Measurements from ENCODE around the gene RFX4.

RFX4 gene

DNA sequence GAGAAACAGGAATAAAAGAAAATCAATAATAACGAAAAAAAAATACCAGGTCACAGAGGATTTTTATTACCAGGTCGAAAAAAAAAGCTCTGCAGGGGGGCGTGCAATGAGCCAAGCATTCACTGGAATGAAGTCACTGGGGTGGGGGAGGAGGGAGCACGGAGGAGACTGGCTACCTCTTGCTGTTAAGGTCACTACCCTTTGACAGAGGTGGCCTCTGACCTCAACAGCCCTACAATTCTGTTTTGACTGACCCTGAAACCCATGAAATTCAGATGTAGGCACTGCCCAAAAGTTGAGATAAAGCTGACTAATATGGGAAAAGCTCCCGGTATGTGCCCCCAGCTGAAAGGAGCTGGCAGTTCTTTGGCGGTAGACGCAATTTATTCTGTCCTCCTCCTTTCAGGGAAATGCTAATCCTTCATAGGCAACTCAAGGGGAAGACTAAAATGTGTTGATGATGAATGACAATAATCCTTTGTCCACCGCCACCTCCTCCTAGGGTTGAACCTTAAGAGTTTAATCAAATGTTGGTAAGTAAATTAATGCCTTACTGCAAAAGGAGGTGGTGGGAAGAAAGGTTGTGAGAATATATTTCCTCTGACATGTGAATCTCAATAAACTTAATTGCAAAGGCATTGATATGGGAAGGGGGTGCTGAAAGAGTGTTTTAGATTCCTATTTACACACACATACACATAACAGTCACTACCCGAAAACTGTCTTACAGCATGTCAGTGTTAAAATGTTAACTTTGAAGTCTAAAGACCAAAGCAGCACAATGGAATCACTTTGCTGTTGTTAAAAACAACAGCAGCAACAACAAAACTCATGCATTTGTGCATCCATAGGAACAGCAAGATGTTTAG is 185.4 kb downstream of the RFX4 start:
- DNase-seq, result peak; percentile 29

- DNase-seq, result peak; percentile 67
Measured at GRCh38 chr12:106769078-106769477, 186.3 kb downstream of the RFX4 start.

- no peak for DNase-seq
Measured at GRCh38 chr12:106769546-106769945, 186.7 kb downstream of the RFX4 start.

- no peak for DNase-seq
Measured at GRCh38 chr12:106771425-106771824, 188.6 kb downstream of the RFX4 start.

- DNase-seq, result no peak
Measured at GRCh38 chr12:106773286-106774004, 190.6 kb downstream of the RFX4 start.

GRCh38 chr12:106774005-106774807 is 191.4 kb downstream of the RFX4 start, which contains the start of gene RIC8B:
RIC8B (plus strand) TSS chr12:106774682; CDS start chr12:106774746, 64 bp downstream.
- DNase-seq, result peak; percentile 99

DNA sequence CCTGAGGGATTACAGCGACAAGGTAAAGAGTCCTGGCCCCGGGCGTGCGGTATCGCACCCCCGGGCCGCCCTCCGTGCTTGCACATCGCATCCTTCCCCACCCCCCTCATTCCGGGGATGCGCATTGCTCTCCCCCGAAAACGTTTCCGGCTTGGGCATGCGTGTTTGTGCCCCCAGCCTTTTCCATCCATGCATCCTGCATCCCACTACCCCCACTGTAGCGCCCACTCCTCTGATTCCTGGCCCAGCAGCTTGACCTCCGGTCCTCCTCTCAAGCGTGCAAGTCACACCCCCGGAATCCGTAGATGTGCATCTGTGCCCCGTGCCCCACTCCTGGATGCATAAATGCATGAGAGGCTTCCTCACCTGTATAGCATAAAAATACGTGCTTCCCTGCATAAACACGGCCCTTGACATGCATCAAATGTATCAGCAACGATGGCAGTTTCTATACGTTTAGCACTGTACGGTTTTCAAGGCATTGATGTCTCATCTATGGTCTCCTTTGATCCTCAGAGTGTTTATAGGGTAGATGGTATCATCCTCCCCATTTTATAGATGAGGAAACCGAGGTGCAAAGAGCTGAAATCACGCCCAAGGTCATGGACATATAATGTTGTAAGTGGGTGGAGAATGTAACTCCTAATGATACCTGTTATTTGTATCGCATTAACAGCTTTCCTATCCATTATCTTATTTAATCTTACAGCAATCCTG is 192.2 kb downstream of the RFX4 start:
- peak; percentile 21 for DNase-seq

- no peak for DNase-seq
Measured at GRCh38 chr12:106776897-106777296, 194.1 kb downstream of the RFX4 start.

GRCh38 chr12:106780010-106780631 is 197.3 kb downstream of the RFX4 start:
- peak; percentile 45 for DNase-seq

DNA sequence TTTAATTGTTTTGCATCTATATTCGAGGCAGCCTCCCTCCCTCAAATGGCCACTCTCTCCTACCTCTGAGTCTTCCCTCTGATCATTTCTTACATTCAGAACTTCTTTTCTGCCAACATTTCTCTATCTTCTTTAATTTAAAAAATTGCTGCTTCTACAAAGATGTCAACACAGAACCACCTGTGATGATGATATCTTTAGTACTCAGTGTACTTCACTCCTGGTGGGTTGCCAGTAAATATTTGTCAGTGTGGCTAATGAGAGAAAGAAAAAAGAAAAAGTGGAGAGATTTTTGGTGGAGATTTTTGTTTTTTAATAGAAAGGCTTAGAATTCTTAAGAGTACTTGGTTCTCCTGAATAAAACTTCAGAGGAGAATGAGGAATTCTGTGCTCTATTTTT is 199.8 kb downstream of the RFX4 start:
- no peak for DNase-seq

DNA sequence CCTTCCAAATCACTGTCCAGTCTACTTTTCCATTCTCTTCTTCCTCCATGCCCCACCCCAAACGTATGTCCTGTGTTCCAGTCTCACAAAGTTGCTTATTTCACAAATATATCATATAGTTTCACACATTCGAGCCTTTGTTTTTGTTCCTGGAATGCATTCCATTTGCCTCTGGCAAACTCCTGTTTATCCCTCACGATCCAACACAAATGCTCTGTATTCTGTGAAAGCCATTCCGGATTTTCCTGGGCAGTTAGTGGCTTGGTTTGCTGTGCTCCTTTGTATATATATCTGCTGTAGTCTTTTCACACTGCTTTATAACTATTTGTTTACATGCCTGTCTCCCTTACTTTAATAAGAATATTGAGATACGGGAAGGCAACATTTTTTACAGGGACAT is 200.7 kb downstream of the RFX4 start:
- no peak for DNase-seq

GRCh38 chr12:106790020-106790419 is 207.2 kb downstream of the RFX4 start:
- DNase-seq, result no peak

DNA sequence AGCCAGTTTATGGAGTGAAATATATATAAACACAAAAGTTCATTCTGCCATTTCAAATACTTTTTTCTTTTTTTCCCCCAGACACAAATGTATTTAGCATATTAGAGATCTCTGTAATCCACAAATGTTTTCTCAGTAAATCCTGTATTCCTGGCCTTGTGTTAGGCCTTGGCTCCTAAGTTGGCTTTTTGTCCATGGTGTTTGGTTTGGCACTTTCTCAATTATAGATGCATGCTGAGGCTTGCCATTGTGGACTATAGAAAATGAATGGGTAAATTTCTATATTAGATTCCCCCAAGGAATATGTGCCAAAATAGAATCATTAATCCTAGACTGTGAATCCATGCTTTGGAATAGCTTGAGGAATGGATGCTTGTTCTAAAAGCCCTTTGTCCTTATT is 208.7 kb downstream of the RFX4 start:
- DNase-seq, result no peak

DNA sequence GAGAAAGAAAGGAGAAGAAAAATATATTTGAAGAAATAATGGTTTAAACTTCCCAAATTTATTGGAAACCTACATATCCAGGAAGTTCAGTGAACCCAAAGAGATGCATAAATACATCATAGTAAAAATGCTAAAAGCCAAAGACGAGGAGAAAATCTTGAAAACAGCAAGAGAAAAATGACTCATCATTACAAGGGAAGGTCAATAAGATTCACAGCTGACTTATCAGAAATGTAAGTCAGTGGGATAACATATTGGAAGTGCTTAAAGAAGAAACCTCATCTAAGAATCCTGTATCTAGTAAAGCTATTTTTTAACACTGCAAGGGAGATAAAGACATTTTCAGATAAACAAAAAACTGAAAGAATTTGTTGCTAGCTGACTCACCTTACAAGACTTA is 211.6 kb downstream of the RFX4 start:
- no peak for DNase-seq

DNA sequence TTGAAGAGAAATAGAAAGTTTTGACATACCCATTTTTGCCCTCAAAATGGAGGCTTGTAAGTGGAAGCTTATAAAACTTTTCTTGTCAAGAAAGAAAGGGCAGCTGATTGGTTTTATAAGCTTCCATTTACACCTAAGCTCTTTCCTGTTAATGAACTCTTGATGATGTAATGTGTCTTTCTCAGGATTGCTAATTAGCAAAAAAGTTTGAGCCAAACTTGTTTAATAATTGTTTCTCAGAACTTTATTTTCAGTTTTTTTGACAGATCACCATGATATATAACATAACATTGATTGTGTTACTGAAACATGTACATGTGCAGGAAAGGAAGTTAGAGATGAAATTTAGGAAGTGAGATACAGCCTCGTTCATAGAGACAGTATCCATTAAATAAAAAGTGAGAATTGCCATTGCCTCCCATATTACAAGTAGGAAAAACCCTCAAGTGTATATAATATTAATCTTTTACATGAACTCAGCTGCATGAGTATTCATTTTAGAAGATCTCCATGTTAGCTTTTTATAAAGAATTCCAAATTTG is 218.4 kb downstream of the RFX4 start:
- DNase-seq, result no peak

GRCh38 chr12:106801830-106802533 is 219.2 kb downstream of the RFX4 start:
- no peak for DNase-seq

DNA sequence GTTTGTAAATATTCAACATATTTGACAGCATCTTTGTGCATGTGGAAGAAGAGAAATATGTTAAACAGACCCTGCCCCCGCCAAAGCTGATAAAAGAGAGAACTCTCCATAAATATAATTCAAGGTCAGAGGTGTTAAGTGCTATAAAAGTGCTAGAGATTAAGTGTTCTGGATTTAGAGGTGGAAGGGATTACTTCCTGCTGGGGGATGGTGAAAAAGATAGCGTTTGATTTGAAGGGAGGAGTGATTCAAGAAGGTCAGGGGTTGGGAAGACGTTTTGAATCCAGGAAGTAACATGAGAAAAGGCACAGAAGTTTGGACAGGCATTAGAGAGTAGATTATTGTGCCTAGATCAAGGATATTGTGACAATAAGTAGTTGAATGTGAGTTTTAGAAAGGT is 221.9 kb downstream of the RFX4 start:
- DNase-seq, result no peak

All from fibroblast of skin of right quadriceps (primary cell).